ENCODE data around the gene L1TD1.

GRCh38 chr1:62234688-62235087, 40.0 kb downstream of the L1TD1 start:
- TF ChIP-seq CTCF (IDR thresholded peaks at IDR 0.05) = no peak
- no peak for TF ChIP-seq POLR2A (IDR thresholded peaks at IDR 0.05)

All from lower leg skin (tissue), 3 donors.